ENCODE results near the gene S1PR5. TPM values are rescaled to one million over a fixed set of nuclear protein-coding genes. Genes with fewer than 3 reads are reported as not detected.

S1PR5 gene
- total and polyA plus RNA-seq, 9 of the 15 experiments (the other 6 are each of a cell fraction or from before 2014, with no cell fraction given), result 0.03 to 0.54 (median 0.35) TPM; not detected in 4

GRCh38 chr19:10502524-10503001, 14.7 kb downstream of the S1PR5 start (continued):
- TF ChIP-seq EGR1 (conservative IDR thresholded peaks at IDR 0.05), result peak; percentile 90
- TF ChIP-seq PRDM10 (IDR thresholded peaks at IDR 0.05; ENCODE audit: partially characterized antibody), result peak; percentile 79
- no peak for TF ChIP-seq PML (IDR thresholded peaks at IDR 0.05; ENCODE audit: low read length)
- TF ChIP-seq ARID2 (IDR thresholded peaks at IDR 0.05), result no peak
- no peak for TF ChIP-seq ZNF785 (CRISPR knock-in tag; IDR thresholded peaks at IDR 0.05)
- TF ChIP-seq ZNF655 (CRISPR knock-in tag; IDR thresholded peaks at IDR 0.05), result no peak
- peak; percentile 33; the same call in 1 of the 2 replicates for TF ChIP-seq ARID1B (IDR thresholded peaks at IDR 0.05)
- TF ChIP-seq ID3 (CRISPR knock-in tag; IDR thresholded peaks at IDR 0.05), result no peak
- TF ChIP-seq ID3 (tag; IDR thresholded peaks at IDR 0.05), result no peak; the same call in 1 of the 2 replicates
- TF ChIP-seq TFAM (CRISPR knock-in tag; conservative IDR thresholded peaks at IDR 0.05), result no peak
- TF ChIP-seq ZNF444 (CRISPR knock-in tag; IDR thresholded peaks at IDR 0.05), result no peak
- peak; percentile 71; the same call in 1 of the 2 replicates for TF ChIP-seq ETS1 (conservative IDR thresholded peaks at IDR 0.05; ENCODE audit: control insufficient read depth, low read depth, low read length)
- no peak for TF ChIP-seq MCM3 (IDR thresholded peaks at IDR 0.05)
- peak; percentile 97 for TF ChIP-seq HMGN3 (IDR thresholded peaks at IDR 0.05; ENCODE audit: borderline replicate concordance, extremely low read depth, insufficient read length, low read depth, low read length)
- TF ChIP-seq MTA2 (IDR thresholded peaks at IDR 0.05; ENCODE audit: low read depth), result no peak
- TF ChIP-seq CHD4 (IDR thresholded peaks at IDR 0.05; ENCODE audit: insufficient read depth, insufficient replicate concordance, low read depth, low read length, poor library complexity, severe bottlenecking), result no peak
- TF ChIP-seq JUN (IDR thresholded peaks at IDR 0.05; ENCODE audit: borderline replicate concordance, low read depth, low read length), result peak; percentile 71; the same call in 1 of the 2 replicates
- peak; percentile 11; the same call in 1 of the 2 replicates for TF ChIP-seq JUN (CRISPR knock-in tag; IDR thresholded peaks at IDR 0.05; ENCODE audit: borderline replicate concordance)
- peak; percentile 89 for TF ChIP-seq VEZF1 (CRISPR knock-in tag; IDR thresholded peaks at IDR 0.05)
- TF ChIP-seq SETDB1 (IDR thresholded peaks at IDR 0.05; ENCODE audit: low read length), result no peak
- no peak for TF ChIP-seq CEBPG (CRISPR knock-in tag; IDR thresholded peaks at IDR 0.05)
- no peak for TF ChIP-seq CEBPG (tag; conservative IDR thresholded peaks at IDR 0.05 in 1 of 2, IDR thresholded peaks at IDR 0.05 in 1 of 2)

Measured in K562 (cell line).